ENCODE measurements around the gene MYO1F. TPM values are rescaled to one million over a fixed set of nuclear protein-coding genes. Genes with fewer than 3 reads are reported as not detected.
A peak's percentile ranks its signal among the peaks of the same experiment; 100 is the strongest.

MYO1F gene
- total and polyA plus RNA-seq, 2 donors (not counting 1 experiment from before 2014, with no cell fraction given) = 76.3 to 126 TPM

DNA sequence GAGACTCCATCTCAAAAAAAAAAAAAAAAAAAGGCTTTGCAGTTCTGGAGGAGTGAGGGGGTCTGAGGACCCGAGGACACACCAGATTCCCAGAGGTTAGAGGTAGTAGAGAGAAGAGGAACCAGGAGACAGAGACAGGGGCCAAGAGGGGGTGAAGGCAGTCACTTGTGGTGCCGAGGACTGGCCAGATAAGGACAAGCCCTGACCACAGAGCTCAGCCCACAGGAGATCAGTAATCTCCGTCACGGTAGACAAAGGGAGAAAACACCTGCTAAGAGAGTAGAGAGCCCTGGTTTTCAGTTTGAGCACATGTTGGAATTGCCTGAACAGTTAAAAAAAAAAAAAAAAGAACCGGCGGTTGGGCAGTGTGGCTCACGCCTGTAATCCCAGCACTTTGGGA is 73.1 kb downstream of the MYO1F start:
- H3K27me3 Mint-ChIP-seq = no peaks in the 10 kb centered on the region

GRCh38 chr19:8503510-8503909 is 73.7 kb downstream of the MYO1F start:
- Histone ChIP-seq H3K79me2 (ENCODE audit: control insufficient read depth, insufficient read depth, low read length) (no peaks in the 10 kb centered on the region), H4K20me1 (ENCODE audit: control insufficient read depth, insufficient read depth, low read length, poor library complexity, severe bottlenecking) (no peaks in the 10 kb centered on the region), H3K4me2 (replicated peaks; ENCODE audit: low read depth, low read length, poor library complexity, severe bottlenecking) (no peak overlapping the region), H2AFZ (ENCODE audit: insufficient read depth, low read depth, low read length, poor library complexity, severe bottlenecking) (no peak overlapping the region), H3K27ac (ENCODE audit: low read length in 2 of 2) (no peak overlapping the region), H3K36me3 (replicated peaks in 1 of 2; ENCODE audit: control extremely low read depth in 1 of 2, control insufficient read depth in 1 of 2, extremely low read depth in 1 of 2, insufficient read depth in 2 of 2, low read length in 1 of 2) (no peaks in the 10 kb centered on the region), H3K27me3 (replicated peaks in 1 of 4; ENCODE audit: control extremely low read depth in 1 of 4, control insufficient read depth in 3 of 4, insufficient read depth in 4 of 4, low read length in 3 of 4) (peaks cover 0 to 10% (median 2%) of the 10 kb centered on the region in 4 experiments), H3K4me3 (ENCODE audit: control extremely low read depth in 1 of 5, extremely low read depth in 1 of 5, insufficient read depth in 1 of 5, low read depth in 2 of 5, low read length in 4 of 5) (no peak overlapping the region), H3K4me1 (ENCODE audit: control insufficient read depth in 2 of 2, insufficient read depth in 2 of 2, low read length in 2 of 2) (peaks cover 0 to 24% of the 10 kb centered on the region in 2 donors), H3K9ac (ENCODE audit: low read length) (no peak overlapping the region), H3K9me3 (ENCODE audit: control extremely low read depth in 1 of 3, control insufficient read depth in 2 of 3, insufficient read depth in 1 of 3, low read length in 2 of 3) (no peaks in the 10 kb centered on the region)
- WGBS (ENCODE audit: insufficient coverage) = 92% methylated on average over 5 of the region's 7 CpGs
- Mint-ChIP-seq H3K4me3 (no peak overlapping the region), H3K9me3 (ENCODE audit: insufficient read depth) (no peaks in the 10 kb centered on the region), H3K4me1 (peaks cover 9% of the 10 kb centered on the region), H3K27me3 (no peaks in the 10 kb centered on the region), H3K27ac (no peak overlapping the region)
- ATAC-seq (ENCODE audit: low read depth) (no peak), DNase-seq (no peak)
- POLR2A ChIA-PET = no interaction called here
- intact Hi-C loops (cut with micrococcal nuclease) = no loop called here
- CTCF ChIA-PET = interaction anchor here (0.9 to 1.1 kb wide), 2 partner anchors 29 to 359 kb away, joined by 3 read pairs; no protein-coding TSS in a partner anchor
- no peak for TF ChIP-seq EZH2 (IDR thresholded peaks at IDR 0.05; ENCODE audit: borderline replicate concordance, insufficient read depth, low read depth, low read length, poor library complexity, severe bottlenecking)
- TF ChIP-seq, protein P1, sequence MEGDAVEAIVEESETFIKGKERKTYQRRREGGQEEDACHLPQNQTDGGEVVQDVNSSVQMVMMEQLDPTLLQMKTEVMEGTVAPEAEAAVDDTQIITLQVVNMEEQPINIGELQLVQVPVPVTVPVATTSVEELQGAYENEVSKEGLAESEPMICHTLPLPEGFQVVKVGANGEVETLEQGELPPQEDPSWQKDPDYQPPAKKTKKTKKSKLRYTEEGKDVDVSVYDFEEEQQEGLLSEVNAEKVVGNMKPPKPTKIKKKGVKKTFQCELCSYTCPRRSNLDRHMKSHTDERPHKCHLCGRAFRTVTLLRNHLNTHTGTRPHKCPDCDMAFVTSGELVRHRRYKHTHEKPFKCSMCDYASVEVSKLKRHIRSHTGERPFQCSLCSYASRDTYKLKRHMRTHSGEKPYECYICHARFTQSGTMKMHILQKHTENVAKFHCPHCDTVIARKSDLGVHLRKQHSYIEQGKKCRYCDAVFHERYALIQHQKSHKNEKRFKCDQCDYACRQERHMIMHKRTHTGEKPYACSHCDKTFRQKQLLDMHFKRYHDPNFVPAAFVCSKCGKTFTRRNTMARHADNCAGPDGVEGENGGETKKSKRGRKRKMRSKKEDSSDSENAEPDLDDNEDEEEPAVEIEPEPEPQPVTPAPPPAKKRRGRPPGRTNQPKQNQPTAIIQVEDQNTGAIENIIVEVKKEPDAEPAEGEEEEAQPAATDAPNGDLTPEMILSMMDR (IDR thresholded peaks at IDR 0.05) = no peak

More for the DNA sequence above, 73.1 kb downstream of the MYO1F start:
- Histone ChIP-seq H3K9me3 (ENCODE audit: control extremely low read depth in 1 of 3, control insufficient read depth in 2 of 3, insufficient read depth in 1 of 3, low read length in 2 of 3) (no peaks in the 10 kb centered on the region), H3K27me3 (replicated peaks in 1 of 4; ENCODE audit: control extremely low read depth in 1 of 4, control insufficient read depth in 3 of 4, insufficient read depth in 4 of 4, low read length in 3 of 4) (peaks cover 0 to 10% (median 2%) of the 10 kb centered on the region in 4 experiments), H3K9ac (ENCODE audit: low read length) (no peak overlapping the region), H3K36me3 (replicated peaks in 1 of 2; ENCODE audit: control extremely low read depth in 1 of 2, control insufficient read depth in 1 of 2, extremely low read depth in 1 of 2, insufficient read depth in 2 of 2, low read length in 1 of 2) (no peaks in the 10 kb centered on the region), H3K4me1 (ENCODE audit: control insufficient read depth in 2 of 2, insufficient read depth in 2 of 2, low read length in 2 of 2) (peaks cover 0 to 24% of the 10 kb centered on the region in 2 donors), H4K20me1 (ENCODE audit: control insufficient read depth, insufficient read depth, low read length, poor library complexity, severe bottlenecking) (no peaks in the 10 kb centered on the region), H3K4me3 (ENCODE audit: control extremely low read depth in 1 of 5, extremely low read depth in 1 of 5, insufficient read depth in 1 of 5, low read depth in 2 of 5, low read length in 4 of 5) (no peak overlapping the region), H3K27ac (ENCODE audit: low read length in 2 of 2) (no peak overlapping the region), H3K4me2 (replicated peaks; ENCODE audit: low read depth, low read length, poor library complexity, severe bottlenecking) (no peak overlapping the region), H3K79me2 (ENCODE audit: control insufficient read depth, insufficient read depth, low read length) (no peaks in the 10 kb centered on the region), H2AFZ (ENCODE audit: insufficient read depth, low read depth, low read length, poor library complexity, severe bottlenecking) (no peak overlapping the region)
- peaks cover 9% of the 10 kb centered on the region for H3K4me1 Mint-ChIP-seq
- TF ChIP-seq EZH2 (IDR thresholded peaks at IDR 0.05; ENCODE audit: borderline replicate concordance, insufficient read depth, low read depth, low read length, poor library complexity, severe bottlenecking) = no peak
- TF ChIP-seq, protein P1 (IDR thresholded peaks at IDR 0.05) = no peak
- H3K9me3 Mint-ChIP-seq (ENCODE audit: insufficient read depth) = no peaks in the 10 kb centered on the region
- POLR2A ChIA-PET = no interaction called here
- H3K27ac Mint-ChIP-seq = no peak overlapping the region
- CTCF ChIA-PET = interaction anchor here (0.7 to 3.8 kb wide), 3 partner anchors 29 to 163 kb away, joined by 3 to 38 read pairs (median 4); partner anchors contain the start of gene MYO1F
- 40% methylated on average over 5 of the region's 7 CpGs for WGBS (ENCODE audit: insufficient coverage)
- no peak for ATAC-seq (ENCODE audit: low read depth)
- DNase-seq = no peak
- intact Hi-C loops (cut with micrococcal nuclease) = no loop called here
- peak overlapping the region; percentile 49 for H3K4me3 Mint-ChIP-seq

All from B cell (primary cell).